Measurements from ENCODE around the gene MLN.

MLN gene

GRCh38 chr6:33797626-33798342 lies 6.0 kb downstream of the MLN start:
- Histone ChIP-seq H3K4me3 (ENCODE audit: low read depth, low read length, poor library complexity, severe bottlenecking) (no peak overlapping the region), H3K4me1 (ENCODE audit: insufficient read depth, low read length, severe bottlenecking) (no peaks in the 10 kb centered on the region), H2AFZ (ENCODE audit: low read length) (no peak overlapping the region), H3K9me3 (ENCODE audit: low read length) (no peaks in the 10 kb centered on the region), H3F3A (ENCODE audit: insufficient read depth, low read length) (no peaks in the 10 kb centered on the region), H3K27me3 (ENCODE audit: insufficient read depth, low read length) (no peaks in the 10 kb centered on the region; the same call in 1 of the 2 replicates), H3K27ac (ENCODE audit: low read depth, low read length, poor library complexity, severe bottlenecking) (no peak overlapping the region), H3K36me3 (ENCODE audit: insufficient read depth, low read length) (no peaks in the 10 kb centered on the region), H4K20me1 (ENCODE audit: insufficient read depth, low read length) (no peaks in the 10 kb centered on the region), H3K4me2 (ENCODE audit: low read length) (no peak overlapping the region), H3K9me2 (ENCODE audit: low read depth, low read length) (no peaks in the 10 kb centered on the region), H3K79me2 (ENCODE audit: insufficient read depth, low read length) (no peaks in the 10 kb centered on the region), H3K9ac (ENCODE audit: low read length) (no peak overlapping the region)
- TF ChIP-seq CTCF (IDR thresholded peaks at IDR 0.05; ENCODE audit: low read length) (no peak), EZH2 (IDR thresholded peaks at IDR 0.05; ENCODE audit: borderline replicate concordance, low read length) (no peak)

- Histone ChIP-seq H3F3A (ENCODE audit: insufficient read depth, low read length) (no peaks in the 10 kb centered on the region), H3K4me1 (ENCODE audit: insufficient read depth, low read length, severe bottlenecking) (no peaks in the 10 kb centered on the region), H3K27ac (ENCODE audit: low read depth, low read length, poor library complexity, severe bottlenecking) (no peak overlapping the region), H3K79me2 (ENCODE audit: insufficient read depth, low read length) (no peaks in the 10 kb centered on the region), H3K27me3 (ENCODE audit: insufficient read depth, low read length) (no peaks in the 10 kb centered on the region; the same call in 1 of the 2 replicates), H3K9ac (ENCODE audit: low read length) (no peak overlapping the region), H3K4me2 (ENCODE audit: low read length) (no peak overlapping the region), H3K9me2 (ENCODE audit: low read depth, low read length) (no peaks in the 10 kb centered on the region), H4K20me1 (ENCODE audit: insufficient read depth, low read length) (no peaks in the 10 kb centered on the region), H3K4me3 (ENCODE audit: low read depth, low read length, poor library complexity, severe bottlenecking) (no peak overlapping the region), H2AFZ (ENCODE audit: low read length) (no peak overlapping the region), H3K36me3 (ENCODE audit: insufficient read depth, low read length) (no peaks in the 10 kb centered on the region), H3K9me3 (ENCODE audit: low read length) (no peaks in the 10 kb centered on the region)
- no peak for TF ChIP-seq EZH2 (IDR thresholded peaks at IDR 0.05; ENCODE audit: borderline replicate concordance, low read length)
- no peak for TF ChIP-seq CTCF (IDR thresholded peaks at IDR 0.05; ENCODE audit: low read length)
Observed at GRCh38 chr6:33794910-33795623, 8.7 kb downstream of the MLN start.

GRCh38 chr6:33792981-33793380 lies 10.8 kb downstream of the MLN start:
- H3K27ac ChIP-seq (ENCODE audit: low read depth, low read length, poor library complexity, severe bottlenecking), result no peak overlapping the region
- no peak overlapping the region for H3K9ac ChIP-seq (ENCODE audit: low read length)
- peaks cover 1% of the 10 kb centered on the region for H3K4me1 ChIP-seq (ENCODE audit: insufficient read depth, low read length, severe bottlenecking)
- TF ChIP-seq EZH2 (IDR thresholded peaks at IDR 0.05; ENCODE audit: borderline replicate concordance, low read length) (no peak), CTCF (IDR thresholded peaks at IDR 0.05; ENCODE audit: low read length) (no peak)
- H3K4me3 ChIP-seq (ENCODE audit: low read depth, low read length, poor library complexity, severe bottlenecking), result no peak overlapping the region
- H3K36me3 ChIP-seq (ENCODE audit: insufficient read depth, low read length), result no peaks in the 10 kb centered on the region
- no peaks in the 10 kb centered on the region for H4K20me1 ChIP-seq (ENCODE audit: insufficient read depth, low read length)
- no peaks in the 10 kb centered on the region for H3F3A ChIP-seq (ENCODE audit: insufficient read depth, low read length)
- H3K9me3 ChIP-seq (ENCODE audit: low read length), result no peaks in the 10 kb centered on the region
- H3K4me2 ChIP-seq (ENCODE audit: low read length), result no peak overlapping the region
- no peaks in the 10 kb centered on the region for H3K9me2 ChIP-seq (ENCODE audit: low read depth, low read length)
- no peaks in the 10 kb centered on the region; the same call in 1 of the 2 replicates for H3K27me3 ChIP-seq (ENCODE audit: insufficient read depth, low read length)
- no peaks in the 10 kb centered on the region for H3K79me2 ChIP-seq (ENCODE audit: insufficient read depth, low read length)
- no peak overlapping the region for H2AFZ ChIP-seq (ENCODE audit: low read length)
